ENCODE measurements around the gene MCM10. TPM values are rescaled to one million over a fixed set of nuclear protein-coding genes. Genes with fewer than 3 reads are reported as not detected.

The MCM10 gene
- total RNA-seq, 1 donor from 2014 or later, result 0.33 TPM

DNA sequence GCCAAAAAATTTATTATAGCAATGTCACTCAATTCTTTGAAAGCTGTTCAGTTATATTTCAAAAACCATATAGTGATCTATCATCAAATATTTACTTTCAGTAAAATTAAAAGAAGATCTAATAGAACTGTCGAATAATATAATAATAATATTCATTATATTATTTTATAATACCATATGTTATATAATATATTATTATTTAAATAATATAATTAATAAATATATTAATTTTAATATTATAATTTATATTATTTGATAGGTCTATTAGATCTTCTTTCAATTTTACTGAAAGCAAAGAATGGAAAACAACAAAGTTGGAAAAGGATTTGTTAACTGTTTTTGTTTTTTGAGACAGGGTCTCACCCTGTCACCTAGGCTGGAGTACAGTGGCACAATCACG, 95.3 kb downstream of the MCM10 start:
- DNase-seq (ENCODE audit: low spot score) (no peak), ATAC-seq (no peak)

- DNase-seq (ENCODE audit: low spot score), result no peak
- no peak for ATAC-seq
Observed at GRCh38 chr10:13257621-13258140, 96.3 kb downstream of the MCM10 start.

Other genes with a start within 250 kb of the MCM10 start
- gene CCDC3, start 159.8 kb upstream of the MCM10 start, total RNA-seq, result 5.3 TPM
- gene OPTN, start 61.4 kb upstream of the MCM10 start, total RNA-seq, result 34.8 TPM
- not detected for gene UCMA, start 72.8 kb downstream of the MCM10 start, total RNA-seq
- gene PHYH, start 138.5 kb downstream of the MCM10 start, total RNA-seq, result 140 TPM
- gene SEPHS1, start 186.7 kb downstream of the MCM10 start, total RNA-seq, result 33.8 TPM